ENCODE measurements around the gene MILR1.

DNA sequence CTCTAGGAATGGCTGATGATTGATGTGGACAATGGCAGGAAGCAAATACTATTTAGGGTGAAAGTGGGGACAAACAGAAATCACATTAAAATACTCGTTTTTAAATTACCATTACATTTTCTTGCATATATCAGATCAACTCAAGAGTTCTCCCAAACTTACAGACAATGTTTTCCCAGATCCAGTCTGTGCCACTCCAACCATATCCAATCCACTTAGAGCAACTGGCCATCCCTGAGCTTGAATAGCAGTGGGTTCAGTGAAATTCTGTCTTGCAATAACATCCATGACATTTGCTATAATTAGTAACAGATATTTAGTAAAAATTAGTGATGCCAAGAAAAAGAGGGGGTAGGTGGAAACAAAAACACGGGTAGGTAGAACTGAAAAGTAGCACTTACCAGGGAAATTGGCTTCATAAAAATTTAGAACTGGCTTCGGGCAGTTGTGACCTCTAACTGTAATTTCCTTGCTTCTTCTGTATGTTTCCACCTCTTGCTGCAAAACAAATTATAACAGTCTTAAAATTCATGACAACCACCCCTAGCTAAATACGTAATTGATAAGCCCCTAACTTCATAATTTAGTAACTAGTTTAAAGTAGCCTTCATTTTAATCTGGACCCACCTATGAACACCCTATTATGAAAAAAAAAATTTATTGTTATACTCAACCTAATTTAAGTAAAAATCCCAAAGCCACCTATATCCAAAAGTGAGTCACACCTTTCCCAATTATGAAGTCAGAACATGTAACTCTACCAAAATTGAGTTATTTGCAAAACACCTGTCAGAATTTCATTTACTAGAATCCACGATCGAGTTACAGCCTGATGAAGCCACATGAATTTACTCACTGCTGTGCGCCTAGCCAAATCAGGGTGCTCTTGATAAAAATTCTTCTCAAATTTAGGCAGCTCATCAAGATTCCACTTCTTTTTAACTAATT, 55.2 kb downstream of the MILR1 start:
- TF ChIP-seq, protein P1, sequence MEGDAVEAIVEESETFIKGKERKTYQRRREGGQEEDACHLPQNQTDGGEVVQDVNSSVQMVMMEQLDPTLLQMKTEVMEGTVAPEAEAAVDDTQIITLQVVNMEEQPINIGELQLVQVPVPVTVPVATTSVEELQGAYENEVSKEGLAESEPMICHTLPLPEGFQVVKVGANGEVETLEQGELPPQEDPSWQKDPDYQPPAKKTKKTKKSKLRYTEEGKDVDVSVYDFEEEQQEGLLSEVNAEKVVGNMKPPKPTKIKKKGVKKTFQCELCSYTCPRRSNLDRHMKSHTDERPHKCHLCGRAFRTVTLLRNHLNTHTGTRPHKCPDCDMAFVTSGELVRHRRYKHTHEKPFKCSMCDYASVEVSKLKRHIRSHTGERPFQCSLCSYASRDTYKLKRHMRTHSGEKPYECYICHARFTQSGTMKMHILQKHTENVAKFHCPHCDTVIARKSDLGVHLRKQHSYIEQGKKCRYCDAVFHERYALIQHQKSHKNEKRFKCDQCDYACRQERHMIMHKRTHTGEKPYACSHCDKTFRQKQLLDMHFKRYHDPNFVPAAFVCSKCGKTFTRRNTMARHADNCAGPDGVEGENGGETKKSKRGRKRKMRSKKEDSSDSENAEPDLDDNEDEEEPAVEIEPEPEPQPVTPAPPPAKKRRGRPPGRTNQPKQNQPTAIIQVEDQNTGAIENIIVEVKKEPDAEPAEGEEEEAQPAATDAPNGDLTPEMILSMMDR (optimal IDR thresholded peaks at IDR 0.05 in 1 of 3, IDR thresholded peaks at IDR 0.05 in 1 of 3, conservative IDR thresholded peaks at IDR 0.05 in 1 of 3; ENCODE audit: extremely low read depth in 1 of 3, insufficient read depth in 2 of 3, low read length in 3 of 3), result no peak
- TF ChIP-seq EZH2 (IDR thresholded peaks at IDR 0.05; ENCODE audit: low read length), result no peak
